Caco-2 (cell line): Measurements from ENCODE around the gene C16orf74. TPM values are rescaled to one million over a fixed set of nuclear protein-coding genes. Genes with fewer than 3 reads are reported as not detected.

Source experiments
- BruUV-seq: library from RNA; stranded (reverse); fragments of 400-500 nt; replicated peaks from 2 replicates; lab custom pipeline; 2021; lab: Mats Ljungman, UMichigan
- CTCF ChIA-PET: fragments of 300-600 bp; sonication (Branson Sonifier 250); formaldehyde crosslinking; loops from one replicate; lab custom pipeline; 2022; ENCODE audit warnings: antibody characterized with exemption; lab: Charles Lee
- POLR2A ChIA-PET: fragments of 300-600 bp; sonication (Branson Sonifier 250); formaldehyde crosslinking; loops from one replicate; lab custom pipeline; 2022; ENCODE audit warnings: antibody characterized with exemption; lab: Charles Lee
- DNase-seq, 2 experiments: peaks; one replicate each; pipeline versions ENCODE4 v3.0.0 to v3.0.0-alpha.2; 2020 to 2022
- H3K27me3 ChIP-seq: replicated peaks from 2 replicates; pipeline ENCODE4 v1.6.0; 2011; ENCODE audit warnings: low read length; ENCODE audit not compliant: control insufficient read depth, insufficient read depth
- H3K36me3 ChIP-seq: 2 replicates; pipeline ENCODE4 v1.5.1; 2011; ENCODE audit warnings: low read length; ENCODE audit not compliant: control insufficient read depth, insufficient read depth
- H3K4me1 ChIP-seq: fragments of 250-450 bp; sonication (Bioruptor Pico); 2 replicates; pipeline ENCODE4 v1.5.1; 2020; ENCODE audit warnings: mild to moderate bottlenecking
- H3K4me3 ChIP-seq: 2 replicates; pipeline ENCODE4 v1.5.1; 2011; ENCODE audit warnings: low read depth, mild to moderate bottlenecking, control low read depth, low read length
- H3K9me3 ChIP-seq: fragments of 250-450 bp; sonication (Bioruptor Pico); 2 replicates; pipeline ENCODE4 v1.5.1; 2020; ENCODE audit warnings: mild to moderate bottlenecking, moderate library complexity
- H3K27ac Mint-ChIP-seq: one replicate; pipeline ENCODE4 v1.8.0; 2022; ENCODE audit warnings: mixed read lengths; ENCODE audit not compliant: unreplicated experiment
- H3K27me3 Mint-ChIP-seq: one replicate; pipeline ENCODE4 v1.8.0; 2022; ENCODE audit warnings: mixed read lengths; ENCODE audit not compliant: insufficient read depth, unreplicated experiment
- H3K36me3 Mint-ChIP-seq: one replicate; pipeline ENCODE4 v1.8.0; 2022; ENCODE audit warnings: mild to moderate bottlenecking, mixed read lengths; ENCODE audit not compliant: insufficient read depth, unreplicated experiment
- H3K4me1 Mint-ChIP-seq: one replicate; pipeline ENCODE4 v1.8.0; 2022; ENCODE audit warnings: low read depth, mixed read lengths; ENCODE audit not compliant: unreplicated experiment
- H3K4me3 Mint-ChIP-seq: one replicate; pipeline ENCODE4 v1.8.0; 2022; ENCODE audit warnings: mild to moderate bottlenecking, moderate library complexity, mixed read lengths; ENCODE audit not compliant: unreplicated experiment
- H3K9me3 Mint-ChIP-seq: one replicate; pipeline ENCODE4 v1.8.0; 2022; ENCODE audit warnings: mixed read lengths; ENCODE audit not compliant: unreplicated experiment
- CTCF ChIP-seq, 2 experiments: fragments of 200-600 bp in 1 of 2; IDR thresholded peaks; 1 replicate in 1 of 2; 2 replicates in 1 of 2; pipeline versions ENCODE4 v1.5.1 to v1.8.0; 2011 to 2022; ENCODE audit warnings: antibody characterized with exemption in 1 of 2, control low read depth in 1 of 2, inconsistent platforms in 1 of 2, low read depth in 1 of 2, low read length in 1 of 2, mild to moderate bottlenecking in 1 of 2, moderate library complexity in 1 of 2; ENCODE audit not compliant: insufficient read depth in 1 of 2, severe bottlenecking in 1 of 2, unreplicated experiment in 1 of 2
- intact Hi-C: fragments of 100-400 bp; cut with micrococcal nuclease; formaldehyde crosslinking; loops from one replicate; pipeline ENCODE4 v1.10.0; 2022; ENCODE audit not compliant: unreplicated experiment
- total RNA-seq: library from RNA; stranded (reverse); gene quantifications from 2 replicates; pipeline ENCODE4 v1.2.3, GENCODE V29; 2022

The C16orf74 gene
- total RNA-seq, 1 experiment from 2014 or later: 4.0 TPM

GRCh38 chr16:85660843-85661739, 89.8 kb downstream of the C16orf74 start:
- no peak for DNase-seq
- Mint-ChIP-seq H3K4me1 (no peaks in the 10 kb centered on the region), H3K9me3 (no peaks in the 10 kb centered on the region), H3K4me3 (no peak overlapping the region), H3K27ac (no peak overlapping the region), H3K36me3 (peaks cover 93% of the 10 kb centered on the region), H3K27me3 (no peaks in the 10 kb centered on the region)
- H3K36me3 ChIP-seq: peaks cover 31% of the 10 kb centered on the region
- intact Hi-C loops: no loop called here
- no peak overlapping the region for H3K4me3 ChIP-seq
- H3K9me3 ChIP-seq: no peaks in the 10 kb centered on the region
- POLR2A ChIA-PET: no interaction called here
- CTCF ChIA-PET: no interaction called here
- BruUV-seq: no TSS peak
- no peak for TF ChIP-seq CTCF (IDR thresholded peaks at IDR 0.05; ENCODE audit: insufficient read depth in 1 of 2, low read depth in 1 of 2, low read length in 1 of 2, severe bottlenecking in 1 of 2, unreplicated experiment in 1 of 2)
- no peaks in the 10 kb centered on the region for H3K27me3 ChIP-seq
- H3K4me1 ChIP-seq: no peaks in the 10 kb centered on the region

GRCh38 chr16:85659805-85660511, 90.9 kb downstream of the C16orf74 start:
- CTCF ChIA-PET: interaction anchor here (0.9 to 1.4 kb wide), 3 partner anchors 9 to 30 kb away, joined by 4 to 5 read pairs (median 4); partner anchors contain the start of gene GINS2
- intact Hi-C loops: loop anchor here (1.0 kb wide), 1 partner anchor 58 kb away; no protein-coding TSS in a partner anchor

More at GRCh38 chr16:85659805-85660511, 90.9 kb downstream of the C16orf74 start:
- Histone ChIP-seq H3K9me3 (no peaks in the 10 kb centered on the region), H3K27me3 (no peaks in the 10 kb centered on the region), H3K36me3 (peaks cover 25% of the 10 kb centered on the region), H3K4me3 (no peak overlapping the region), H3K4me1 (no peaks in the 10 kb centered on the region)
- POLR2A ChIA-PET: no interaction called here
- Mint-ChIP-seq H3K9me3 (no peaks in the 10 kb centered on the region), H3K36me3 (peaks cover 90% of the 10 kb centered on the region), H3K4me3 (no peak overlapping the region), H3K27me3 (no peaks in the 10 kb centered on the region), H3K4me1 (no peaks in the 10 kb centered on the region), H3K27ac (no peak overlapping the region)
- DNase-seq: peak; percentile 76 to 87
- BruUV-seq: no TSS peak
- peak; percentile 92 to 96 for TF ChIP-seq CTCF (IDR thresholded peaks at IDR 0.05; ENCODE audit: insufficient read depth in 1 of 2, low read depth in 1 of 2, low read length in 1 of 2, severe bottlenecking in 1 of 2, unreplicated experiment in 1 of 2)
